ENCODE results near the gene HS1BP3. TPM values are rescaled to one million over a fixed set of nuclear protein-coding genes. Genes with fewer than 3 reads are reported as not detected.

Gene HS1BP3
- total and polyA plus RNA-seq, 2 experiments from 2014 or later = 10.5 to 10.6 TPM

- H3K27ac ChIP-seq = no peak overlapping the region
- no peaks in the 10 kb centered on the region for H3K9me3 ChIP-seq (ENCODE audit: low read depth)
- H3K4me1 ChIP-seq (ENCODE audit: insufficient read depth) = peaks cover 16% of the 10 kb centered on the region
- H3K9me2 ChIP-seq (ENCODE audit: insufficient read depth) = no peaks in the 10 kb centered on the region
- no peak for TF ChIP-seq EZH2phosphoT487 (IDR thresholded peaks at IDR 0.05; ENCODE audit: insufficient read depth, low read depth)
- TF ChIP-seq EZH2 (IDR thresholded peaks at IDR 0.05; ENCODE audit: insufficient read depth, poor library complexity, severe bottlenecking) = no peak
- H3F3A ChIP-seq (ENCODE audit: insufficient read depth) = peaks cover 4% of the 10 kb centered on the region; the same call in 1 of the 2 replicates
- no peak for DNase-seq
- H3K4me2 ChIP-seq (ENCODE audit: unreplicated experiment) = no peak overlapping the region
- no peaks in the 10 kb centered on the region for H4K20me1 ChIP-seq (ENCODE audit: insufficient read depth)
- in situ Hi-C loops (cut with MboI) = no loop called here
- H3K4me3 ChIP-seq = no peak overlapping the region
- H3K79me2 ChIP-seq (ENCODE audit: insufficient read depth) = no peaks in the 10 kb centered on the region
- H3K9ac ChIP-seq = no peak overlapping the region
- WGBS, 2 experiments (ENCODE audit: low coverage in 1 of 2, low lambda C conversion rate in 2 of 2, missing lambda C conversion rate in 2 of 2) = 98 to 100% methylated on average over 4 of the region's 4 CpGs
- no peaks in the 10 kb centered on the region for H3K36me3 ChIP-seq (ENCODE audit: low read depth)
- H3K27me3 ChIP-seq (replicated peaks; ENCODE audit: insufficient read depth) = no peaks in the 10 kb centered on the region
- H2AFZ ChIP-seq = no peak overlapping the region
Observed at GRCh38 chr2:20596193-20596972, 54.5 kb downstream of the HS1BP3 start.

- Histone ChIP-seq H2AFZ (no peak overlapping the region), H3K27me3 (replicated peaks; ENCODE audit: insufficient read depth) (no peaks in the 10 kb centered on the region), H3K79me2 (ENCODE audit: insufficient read depth) (no peaks in the 10 kb centered on the region), H3K9me3 (ENCODE audit: low read depth) (no peaks in the 10 kb centered on the region), H3F3A (ENCODE audit: insufficient read depth) (peaks cover 4% of the 10 kb centered on the region; the same call in 1 of the 2 replicates), H3K4me2 (ENCODE audit: unreplicated experiment) (no peak overlapping the region), H4K20me1 (ENCODE audit: insufficient read depth) (no peaks in the 10 kb centered on the region), H3K4me3 (no peak overlapping the region), H3K4me1 (ENCODE audit: insufficient read depth) (peaks cover 19% of the 10 kb centered on the region), H3K36me3 (ENCODE audit: low read depth) (no peaks in the 10 kb centered on the region), H3K9ac (no peak overlapping the region), H3K9me2 (ENCODE audit: insufficient read depth) (no peaks in the 10 kb centered on the region), H3K27ac (no peak overlapping the region)
- in situ Hi-C loops (cut with MboI) = no loop called here
- TF ChIP-seq EZH2phosphoT487 (IDR thresholded peaks at IDR 0.05; ENCODE audit: insufficient read depth, low read depth) = no peak
- TF ChIP-seq EZH2 (IDR thresholded peaks at IDR 0.05; ENCODE audit: insufficient read depth, poor library complexity, severe bottlenecking) = no peak
- no peak for DNase-seq
- 81% methylated on average over 14 of the region's 14 CpGs for WGBS, 2 experiments (ENCODE audit: low coverage in 1 of 2, low lambda C conversion rate in 2 of 2, missing lambda C conversion rate in 2 of 2)
Observed at GRCh38 chr2:20595439-20596192, 55.3 kb downstream of the HS1BP3 start.

- WGBS, 2 experiments (ENCODE audit: low coverage in 1 of 2, low lambda C conversion rate in 2 of 2, missing lambda C conversion rate in 2 of 2) = 84 to 92% methylated on average over 8 of the region's 8 CpGs
- H3K36me3 ChIP-seq (ENCODE audit: low read depth) = no peaks in the 10 kb centered on the region
- in situ Hi-C loops (cut with MboI) = no loop called here
- no peaks in the 10 kb centered on the region for H4K20me1 ChIP-seq (ENCODE audit: insufficient read depth)
- H3K4me3 ChIP-seq = no peak overlapping the region
- no peak for TF ChIP-seq EZH2 (IDR thresholded peaks at IDR 0.05; ENCODE audit: insufficient read depth, poor library complexity, severe bottlenecking)
- no peak for TF ChIP-seq EZH2phosphoT487 (IDR thresholded peaks at IDR 0.05; ENCODE audit: insufficient read depth, low read depth)
- no peak overlapping the region for H3K27ac ChIP-seq
- H3K27me3 ChIP-seq (replicated peaks; ENCODE audit: insufficient read depth) = no peaks in the 10 kb centered on the region
- H3K9me2 ChIP-seq (ENCODE audit: insufficient read depth) = no peaks in the 10 kb centered on the region
- no peak overlapping the region for H2AFZ ChIP-seq
- no peaks in the 10 kb centered on the region for H3K9me3 ChIP-seq (ENCODE audit: low read depth)
- H3K4me1 ChIP-seq (ENCODE audit: insufficient read depth) = peaks cover 26% of the 10 kb centered on the region
- H3K9ac ChIP-seq = no peak overlapping the region
- no peak overlapping the region for H3K4me2 ChIP-seq (ENCODE audit: unreplicated experiment)
- peaks cover 4% of the 10 kb centered on the region; the same call in 1 of the 2 replicates for H3F3A ChIP-seq (ENCODE audit: insufficient read depth)
- H3K79me2 ChIP-seq (ENCODE audit: insufficient read depth) = no peaks in the 10 kb centered on the region
- DNase-seq = no peak
Observed at GRCh38 chr2:20594957-20595356, 55.9 kb downstream of the HS1BP3 start.

GRCh38 chr2:20594048-20594750 lies 56.7 kb downstream of the HS1BP3 start:
- Histone ChIP-seq H3K27ac (peak overlapping the region; percentile 74), H3K4me1 (ENCODE audit: insufficient read depth) (peaks cover 33% of the 10 kb centered on the region)

More at GRCh38 chr2:20594048-20594750, 56.7 kb downstream of the HS1BP3 start:
- Histone ChIP-seq H3K27me3 (replicated peaks; ENCODE audit: insufficient read depth) (no peaks in the 10 kb centered on the region), H3K4me2 (ENCODE audit: unreplicated experiment) (peak overlapping the region; percentile 34), H2AFZ (no peak overlapping the region), H3K36me3 (ENCODE audit: low read depth) (no peaks in the 10 kb centered on the region), H3K4me3 (no peak overlapping the region), H3F3A (ENCODE audit: insufficient read depth) (peaks cover 10% of the 10 kb centered on the region), H3K79me2 (ENCODE audit: insufficient read depth) (no peaks in the 10 kb centered on the region), H3K9me3 (ENCODE audit: low read depth) (no peaks in the 10 kb centered on the region), H3K9ac (peak overlapping the region; percentile 10; the same call in 1 of the 2 replicates), H4K20me1 (ENCODE audit: insufficient read depth) (no peaks in the 10 kb centered on the region), H3K9me2 (ENCODE audit: insufficient read depth) (no peaks in the 10 kb centered on the region)
- WGBS, 2 experiments (ENCODE audit: low coverage in 1 of 2, low lambda C conversion rate in 2 of 2, missing lambda C conversion rate in 2 of 2) = 97 to 99% methylated on average over 6 of the region's 6 CpGs
- no peak for DNase-seq
- in situ Hi-C loops (cut with MboI) = no loop called here
- TF ChIP-seq EZH2 (IDR thresholded peaks at IDR 0.05; ENCODE audit: insufficient read depth, poor library complexity, severe bottlenecking) = no peak
- no peak for TF ChIP-seq EZH2phosphoT487 (IDR thresholded peaks at IDR 0.05; ENCODE audit: insufficient read depth, low read depth)

Measured in GM23248 (cell line).